Right renal pelvis (tissue), 4 donors: ENCODE data around the gene ELMO1. TPM values are rescaled to one million over a fixed set of nuclear protein-coding genes. Genes with fewer than 3 reads are reported as not detected.

Source experiments
- DNase-seq, 4 donors: peaks; one replicate each; pipeline ENCODE4 v3.0.0-alpha.2; 2013; ENCODE audit warnings: low read depth in 4 of 4, low spot score in 3 of 4, missing footprints in 1 of 4
- polyA plus RNA-seq, 4 donors: library from polyadenylated mRNA; unstranded; fragments of 120-200 nt; gene quantifications; one replicate each; pipeline ENCODE4 v1.2.1, GENCODE V29; 2013; ENCODE audit not compliant: insufficient read length in 4 of 4

ELMO1 gene
- polyA plus RNA-seq, 4 donors: 9.9 to 14.6 (median 11.3) TPM

DNA sequence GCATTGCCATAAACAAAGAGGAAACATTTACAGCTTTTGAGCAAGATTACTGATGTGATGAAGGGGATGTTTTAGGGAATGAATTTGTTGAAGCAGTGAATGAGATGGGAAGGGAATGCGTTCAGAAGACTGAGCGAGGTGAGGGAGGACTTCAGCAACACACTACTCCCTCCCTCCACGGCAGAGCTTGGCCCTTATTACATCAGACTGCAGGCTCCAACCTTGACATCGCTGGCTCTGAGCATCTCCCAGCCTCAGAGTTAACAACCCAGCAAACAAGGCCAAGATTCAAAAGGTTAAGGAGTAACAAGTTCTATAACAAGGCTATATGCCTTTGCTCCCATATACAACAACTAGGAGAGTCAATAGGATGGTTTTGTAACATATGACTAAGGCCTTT lies 164.4 kb downstream of the ELMO1 start:
- no peak for DNase-seq

GRCh38 chr7:37283716-37284115 lies 164.9 kb downstream of the ELMO1 start:
- DNase-seq: no peak

- no peak for DNase-seq
Measured at GRCh38 chr7:37282927-37283326, 165.7 kb downstream of the ELMO1 start.

DNA sequence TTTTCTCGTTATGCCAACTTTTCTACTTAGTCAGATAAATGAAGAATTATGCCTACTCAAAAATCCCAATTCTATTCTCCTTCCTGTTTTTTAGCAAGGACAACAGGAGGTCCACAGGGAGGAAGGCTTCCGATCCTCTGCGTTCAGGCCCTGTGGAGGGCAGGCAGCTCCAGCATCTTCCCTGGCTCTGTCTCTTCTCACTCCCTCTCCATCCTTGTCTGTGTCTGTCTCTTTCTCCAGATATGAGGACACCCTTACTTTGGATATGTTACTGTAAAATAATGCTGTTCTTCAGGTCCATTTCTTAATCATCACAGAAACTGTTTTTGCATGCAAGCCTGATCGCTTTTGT lies 166.6 kb downstream of the ELMO1 start:
- no peak for DNase-seq

- DNase-seq: no peak
Measured at GRCh38 chr7:37281368-37282092, 167.1 kb downstream of the ELMO1 start.

DNA sequence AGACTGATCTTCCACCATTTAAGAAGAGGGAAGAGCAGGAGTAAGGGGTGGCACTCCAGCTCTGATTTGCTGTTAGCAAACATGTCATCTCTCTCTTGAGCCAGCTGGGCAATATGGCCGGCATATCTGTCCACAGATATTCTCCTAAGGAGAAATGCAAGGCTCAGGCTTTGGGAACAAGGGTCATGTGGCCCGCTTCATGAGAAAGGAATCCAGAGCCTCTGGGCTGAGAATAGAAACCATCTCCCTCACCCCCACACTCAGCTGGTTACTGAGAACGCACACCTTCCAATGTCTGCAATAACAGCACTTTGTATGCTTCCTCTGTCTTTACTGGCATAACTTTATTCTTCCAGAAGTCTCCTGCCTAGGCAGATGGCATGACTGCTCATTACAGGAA lies 171.2 kb downstream of the ELMO1 start:
- no peak for DNase-seq

GRCh38 chr7:37275078-37275710 lies 173.5 kb downstream of the ELMO1 start:
- no peak for DNase-seq

DNA sequence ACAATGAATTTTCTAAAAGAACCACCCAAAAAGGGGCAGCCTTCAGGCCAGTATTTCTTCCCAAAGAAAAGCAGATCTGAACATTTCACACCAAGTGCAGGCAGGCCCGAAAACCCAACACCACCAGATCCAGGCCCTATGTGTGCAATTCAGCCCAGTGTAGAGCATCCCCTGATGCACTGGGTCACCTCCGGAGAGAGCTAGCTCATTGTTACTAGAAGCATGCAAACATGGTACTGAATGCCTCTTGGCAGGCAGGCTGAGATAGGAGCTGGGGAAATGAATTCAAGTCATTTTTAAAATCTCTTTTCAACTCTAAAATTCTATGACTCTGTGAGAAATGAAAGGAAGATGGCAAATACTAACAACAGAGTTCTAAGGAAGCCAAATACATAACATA lies 174.8 kb downstream of the ELMO1 start:
- DNase-seq: no peak

DNA sequence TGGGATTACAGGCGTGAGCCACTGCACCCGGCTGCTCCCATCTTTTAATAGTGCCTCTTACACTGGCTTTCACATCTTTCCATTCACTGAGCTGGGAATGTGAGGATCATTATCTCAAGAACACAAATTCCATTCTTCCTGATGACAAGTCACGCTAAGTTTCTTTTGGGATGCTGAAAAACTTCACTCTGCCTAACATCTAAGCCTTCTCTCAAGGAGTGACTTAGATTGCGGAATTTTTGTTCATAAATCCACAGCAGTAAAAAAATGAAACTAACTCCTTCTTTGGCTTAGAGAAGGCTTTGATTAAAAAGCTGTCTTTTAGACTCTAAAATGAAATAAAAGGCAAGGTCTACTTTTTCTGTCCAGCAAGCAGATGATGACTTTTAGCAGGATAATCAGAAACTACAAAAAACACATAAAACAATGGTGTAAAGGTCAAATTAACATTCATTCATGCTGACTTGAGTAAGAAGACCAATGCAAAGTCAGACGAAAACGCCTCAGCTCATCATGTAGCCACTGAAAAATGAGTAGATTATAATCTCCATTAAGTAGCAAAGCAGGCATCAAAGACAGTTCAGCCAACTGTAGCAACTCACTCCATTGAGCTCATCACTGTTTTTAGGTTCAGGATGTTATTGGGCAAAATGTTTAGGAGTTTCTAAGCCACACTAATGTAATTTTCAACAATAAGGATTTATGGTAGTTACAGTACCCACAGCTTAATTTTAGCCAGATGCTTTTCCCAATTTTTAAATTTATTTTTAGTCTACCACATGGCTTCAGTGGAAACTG lies 178.8 kb downstream of the ELMO1 start:
- no peak for DNase-seq

GRCh38 chr7:37267251-37267650 lies 181.4 kb downstream of the ELMO1 start:
- DNase-seq: no peak

GRCh38 chr7:37265876-37266275 lies 182.8 kb downstream of the ELMO1 start:
- no peak for DNase-seq

GRCh38 chr7:37265006-37265405 lies 183.7 kb downstream of the ELMO1 start:
- no peak for DNase-seq

DNA sequence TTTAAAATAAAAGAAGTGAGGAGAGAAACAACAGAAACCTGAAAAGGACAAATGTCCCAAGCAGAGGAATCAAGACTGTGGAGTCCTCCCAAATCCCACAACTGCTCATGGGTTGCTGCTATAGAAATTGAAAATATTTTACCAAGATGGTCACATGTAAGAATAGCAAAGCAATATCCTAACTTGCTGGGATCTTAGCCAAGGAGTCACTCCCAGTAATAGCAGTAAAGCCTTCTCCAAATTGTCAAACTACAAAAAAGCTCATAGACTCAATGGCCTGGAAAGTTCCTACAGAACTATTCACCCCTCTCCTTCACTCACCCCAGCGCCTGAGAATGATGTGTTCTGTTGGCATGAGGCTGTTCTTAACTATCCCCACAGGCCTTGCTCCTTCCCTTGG lies 186.5 kb downstream of the ELMO1 start:
- DNase-seq: no peak

DNA sequence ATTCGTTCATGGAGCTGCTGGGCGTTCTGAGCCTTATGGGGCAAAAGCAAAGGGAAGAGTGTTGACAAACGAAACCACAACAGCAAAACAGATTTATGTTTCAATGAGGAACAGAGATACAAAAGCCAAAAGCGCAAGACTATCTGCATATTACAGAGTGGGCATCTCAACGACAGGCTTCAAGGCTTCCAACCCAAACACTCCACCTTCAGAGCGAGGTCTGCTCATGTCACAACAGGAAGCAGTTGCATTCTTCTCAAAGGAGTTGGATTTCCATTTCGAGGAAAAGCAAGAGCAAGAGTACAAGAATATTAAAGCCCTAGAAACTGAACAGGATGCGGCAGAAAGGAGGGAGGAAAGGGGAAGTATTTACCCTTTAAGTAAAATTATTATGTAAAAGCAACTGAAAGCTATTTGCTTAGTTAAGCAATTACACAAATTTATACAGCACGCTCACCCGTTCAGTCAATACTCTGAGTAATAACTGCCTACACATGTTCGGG lies 189.3 kb downstream of the ELMO1 start:
- DNase-seq: no peak

- no peak for DNase-seq
Measured at GRCh38 chr7:37256631-37257030, 192.0 kb downstream of the ELMO1 start.

GRCh38 chr7:37255327-37255944 lies 193.2 kb downstream of the ELMO1 start:
- DNase-seq: no peak

- DNase-seq: no peak
Measured at GRCh38 chr7:37251222-37251621, 197.4 kb downstream of the ELMO1 start.

GRCh38 chr7:37249240-37249639 lies 199.4 kb downstream of the ELMO1 start:
- DNase-seq: no peak

DNA sequence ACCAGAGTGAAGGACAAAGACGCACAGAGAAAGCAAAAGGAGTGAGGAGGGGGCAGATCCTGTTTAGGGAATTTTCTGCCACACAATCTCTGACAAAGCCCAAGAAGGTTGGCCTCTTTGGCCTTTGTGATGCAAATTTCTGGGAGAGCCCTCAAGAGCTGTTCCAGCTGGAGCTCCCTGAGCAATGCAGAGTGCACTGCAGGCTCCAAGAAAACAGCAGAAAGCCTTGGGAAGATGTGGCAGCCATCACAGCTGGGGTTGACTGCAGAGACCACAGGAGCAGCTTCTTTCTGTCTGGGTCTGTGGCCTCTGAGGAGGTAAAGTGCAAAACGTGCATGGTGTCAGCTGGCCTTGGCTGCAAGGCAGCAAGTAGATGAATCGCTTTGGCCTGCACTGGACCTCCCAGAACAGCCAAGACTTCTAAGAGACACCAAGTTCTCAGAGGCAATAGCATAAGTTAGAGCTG lies 200.2 kb downstream of the ELMO1 start:
- DNase-seq: no peak

- DNase-seq: no peak
Measured at GRCh38 chr7:37247861-37248260, 200.8 kb downstream of the ELMO1 start.

DNA sequence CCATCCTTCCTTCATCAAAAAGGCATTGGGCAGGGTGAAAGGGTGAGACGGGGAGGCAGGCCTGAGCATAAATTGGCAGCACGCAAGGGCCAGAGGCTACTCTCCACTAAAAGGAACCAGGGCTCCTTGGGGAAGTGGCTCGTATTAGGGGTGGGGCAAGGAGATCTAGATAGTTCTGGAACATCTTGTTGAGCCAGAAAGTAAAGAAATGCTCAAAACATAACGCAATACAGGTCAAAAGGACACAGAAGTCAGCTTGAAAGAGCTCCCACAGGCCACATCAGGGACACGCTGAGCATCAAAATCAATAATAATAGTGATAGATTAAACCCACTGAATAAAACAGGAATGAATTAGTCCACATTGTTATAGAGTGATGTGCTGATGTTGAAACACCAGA lies 203.1 kb downstream of the ELMO1 start:
- no peak for DNase-seq
